CD4-positive, alpha-beta T cell treated with Interleukin-6 for 4 hours (primary cell): ENCODE measurements around the gene SPAG6.

ENCODE experiments used
- DNase-seq: peaks from one replicate; pipeline ENCODE4 v3.0.0-alpha.2; 2020; ENCODE audit warnings: mixed read lengths

SPAG6 gene

DNA sequence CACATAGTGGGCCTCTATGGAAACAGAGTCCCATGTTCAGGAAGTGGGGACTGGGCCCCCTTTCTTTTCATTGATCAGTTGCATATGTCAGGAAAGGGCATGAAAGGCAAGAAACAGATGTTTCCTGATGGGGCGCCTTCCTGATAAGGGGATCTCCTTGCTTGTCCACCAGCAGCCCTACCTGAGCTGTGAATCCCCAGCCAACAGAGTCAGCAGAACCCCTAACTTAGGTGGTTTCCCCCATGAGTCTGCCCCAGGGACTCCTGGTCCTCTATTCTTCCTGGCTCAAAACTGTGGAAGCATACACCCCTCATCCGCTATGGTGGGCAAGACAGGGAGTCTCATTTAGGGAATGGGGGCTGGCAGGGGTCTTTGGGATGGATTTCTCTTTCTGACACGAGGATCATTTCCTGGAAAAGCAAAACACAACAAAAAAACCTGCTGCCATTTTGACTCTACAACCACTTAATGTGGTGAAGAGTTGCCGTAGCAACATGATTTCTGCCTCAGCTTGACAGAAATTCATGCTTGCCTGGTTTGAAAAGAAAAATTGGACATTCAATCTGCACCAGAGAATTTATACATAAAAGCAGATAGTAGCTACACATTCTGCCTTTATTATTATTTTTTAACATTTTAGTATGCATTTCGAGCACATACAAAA is 119.8 kb downstream of the SPAG6 start:
- no peak for DNase-seq

DNA sequence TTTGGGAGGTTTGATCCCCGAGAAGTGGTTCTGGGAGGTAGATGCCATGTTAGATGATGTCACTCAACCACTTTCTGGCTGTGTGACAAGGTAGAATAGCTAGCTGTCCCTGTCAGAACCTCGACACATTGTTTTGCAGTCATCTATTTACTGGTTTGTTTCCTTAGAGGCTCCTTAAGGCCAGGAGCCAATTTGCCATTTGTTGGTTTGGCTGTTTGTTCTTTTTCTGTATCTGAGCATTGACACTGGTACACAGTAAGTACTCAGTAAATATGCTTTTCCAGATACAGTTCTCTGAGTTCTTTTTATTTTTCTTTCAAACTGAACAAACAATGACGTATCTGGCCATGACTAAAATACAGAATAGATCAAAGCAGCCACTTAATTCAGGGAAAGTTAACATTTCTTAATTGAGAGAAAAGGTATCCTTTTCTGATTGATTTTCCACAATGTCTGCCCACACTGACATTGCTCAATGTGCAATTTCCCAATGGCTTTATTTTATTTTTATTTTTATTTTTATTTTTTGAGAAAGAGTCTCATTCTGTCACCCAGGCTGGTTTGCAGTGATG is 121.6 kb downstream of the SPAG6 start:
- DNase-seq: no peak
